GM19240 (cell line): ENCODE results near the gene GLI3.
A peak's percentile ranks its signal among the peaks of the same experiment; 100 is the strongest.

Experiments used
- DNase-seq: peaks from one replicate; pipeline ENCODE4 v3.0.0; 2011; ENCODE audit warnings: low spot score; ENCODE audit not compliant: insufficient read length

Gene GLI3

DNA sequence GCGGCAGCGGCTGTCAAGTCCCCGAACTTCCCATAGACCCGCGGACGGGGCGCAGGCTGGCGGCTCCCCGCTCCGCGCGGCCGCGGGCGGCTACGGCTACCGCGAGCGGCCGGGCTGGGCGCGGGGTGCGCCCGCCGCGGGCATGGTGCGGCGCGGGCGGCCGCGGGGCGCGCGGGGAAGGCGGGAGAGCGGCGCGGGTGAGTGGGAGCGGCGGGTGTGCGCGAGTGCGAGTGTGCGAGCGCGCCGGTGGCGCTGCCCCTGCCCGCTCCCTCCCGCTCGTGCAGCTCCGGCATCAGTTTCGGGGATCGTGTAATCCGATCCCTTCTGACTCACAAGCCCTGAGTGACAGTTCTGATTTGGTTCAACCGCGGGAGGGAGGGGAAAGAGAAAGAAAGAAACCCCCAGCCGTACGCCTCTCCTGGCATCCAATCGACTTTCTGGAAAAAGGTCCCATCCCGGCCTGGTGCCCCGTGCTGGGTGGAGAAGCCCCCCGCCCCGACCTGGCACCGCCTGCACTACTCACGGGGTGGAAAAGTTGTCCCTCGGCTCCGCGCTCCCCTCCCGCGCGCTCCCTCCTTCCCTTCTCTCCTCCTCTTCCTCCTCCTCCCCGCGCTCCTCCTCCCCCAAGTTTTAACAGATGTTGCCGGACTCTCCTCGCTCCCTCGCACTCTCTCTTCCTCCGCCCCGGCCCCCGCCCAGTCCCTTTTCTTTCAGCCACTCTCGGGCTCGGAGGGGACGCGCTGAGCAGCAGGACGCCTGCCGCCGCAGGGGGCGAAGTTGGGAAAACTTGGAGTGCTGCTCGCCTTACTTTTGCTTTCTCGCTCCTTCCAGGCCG lies at the start of gene GLI3:
GLI3 (minus strand) TSS at position 234 of the 835 bp plus-strand sequence. CDS start 13,956 bp downstream, outside the sequence.
- DNase-seq, result peak; percentile 61

DNA sequence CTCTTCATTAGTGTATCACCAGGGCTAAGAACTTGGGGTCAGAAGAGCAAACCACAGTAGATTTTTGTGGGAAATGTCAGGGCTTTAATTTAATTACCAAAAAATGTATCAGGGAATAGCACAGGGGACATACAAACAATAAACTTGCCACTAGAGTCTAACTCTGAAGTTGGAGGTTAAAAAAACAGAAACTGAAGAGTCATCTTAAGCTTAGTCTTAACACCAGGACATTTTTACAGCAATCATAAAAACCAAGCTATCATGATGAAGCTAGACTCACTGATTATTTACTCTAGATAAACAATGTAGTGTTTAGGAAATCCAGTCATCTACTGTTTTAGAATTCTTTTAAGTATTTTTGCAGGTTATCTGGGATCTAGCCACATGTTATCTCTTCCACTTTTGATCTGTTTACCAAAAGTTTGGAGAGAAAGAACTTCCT lies 48.4 kb upstream of the GLI3 start:
- DNase-seq, result no peak

DNA sequence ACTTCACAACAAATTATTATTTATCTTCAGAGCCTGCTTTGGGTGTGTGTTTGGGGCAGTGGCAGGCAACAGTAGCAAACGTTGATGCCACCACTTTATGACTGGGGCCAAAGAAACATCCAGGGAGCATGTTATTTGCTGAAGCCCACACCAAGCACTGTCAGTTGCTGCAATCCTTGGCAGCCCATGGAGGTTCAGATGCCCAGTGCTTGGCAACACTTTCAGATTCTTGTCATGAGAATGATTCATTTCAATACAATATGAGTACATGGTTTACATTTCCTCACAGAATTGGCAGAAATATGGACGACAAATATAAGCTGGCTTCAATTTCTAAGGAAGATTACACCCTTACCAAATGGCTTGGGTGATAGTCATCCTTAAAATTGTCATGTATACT lies 46.5 kb upstream of the GLI3 start:
- no peak for DNase-seq

DNA sequence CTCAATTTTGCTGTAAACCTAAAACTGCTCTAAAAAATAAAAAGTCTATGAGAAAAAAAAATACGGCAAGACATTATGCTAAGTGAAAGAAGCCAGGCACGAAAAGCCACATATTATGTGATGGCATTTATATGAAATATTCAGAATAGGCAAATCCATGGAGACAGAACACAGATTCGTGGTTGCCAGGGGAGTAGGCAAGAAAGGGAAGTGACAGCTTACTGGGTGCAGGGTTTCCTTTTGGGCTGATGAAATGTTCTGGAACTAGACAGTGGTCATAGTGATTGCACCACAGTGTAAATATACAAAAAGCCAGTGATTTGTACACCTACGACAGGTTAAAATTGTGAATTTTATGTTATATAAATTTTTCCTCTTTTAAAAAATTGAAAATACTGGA lies 41.3 kb upstream of the GLI3 start:
- DNase-seq, result no peak

DNA sequence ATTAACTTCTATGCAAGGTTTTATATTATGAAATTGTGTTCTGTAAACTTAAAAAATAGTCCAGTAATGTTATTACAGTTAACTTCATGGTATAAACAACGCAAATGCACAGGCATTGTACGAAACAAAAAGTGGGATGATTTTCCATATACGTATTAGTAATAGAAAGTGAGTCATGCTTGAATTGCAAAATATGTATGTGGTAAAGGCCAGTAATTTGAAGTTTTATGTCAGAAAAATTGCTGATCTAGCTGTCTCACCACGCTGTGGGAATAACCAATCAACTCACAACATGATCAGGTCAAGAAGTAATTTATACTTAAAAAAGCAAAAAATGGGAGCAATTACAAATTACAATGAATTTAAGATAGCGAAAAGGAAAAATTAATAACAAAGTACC lies 37.0 kb upstream of the GLI3 start:
- no peak for DNase-seq

DNA sequence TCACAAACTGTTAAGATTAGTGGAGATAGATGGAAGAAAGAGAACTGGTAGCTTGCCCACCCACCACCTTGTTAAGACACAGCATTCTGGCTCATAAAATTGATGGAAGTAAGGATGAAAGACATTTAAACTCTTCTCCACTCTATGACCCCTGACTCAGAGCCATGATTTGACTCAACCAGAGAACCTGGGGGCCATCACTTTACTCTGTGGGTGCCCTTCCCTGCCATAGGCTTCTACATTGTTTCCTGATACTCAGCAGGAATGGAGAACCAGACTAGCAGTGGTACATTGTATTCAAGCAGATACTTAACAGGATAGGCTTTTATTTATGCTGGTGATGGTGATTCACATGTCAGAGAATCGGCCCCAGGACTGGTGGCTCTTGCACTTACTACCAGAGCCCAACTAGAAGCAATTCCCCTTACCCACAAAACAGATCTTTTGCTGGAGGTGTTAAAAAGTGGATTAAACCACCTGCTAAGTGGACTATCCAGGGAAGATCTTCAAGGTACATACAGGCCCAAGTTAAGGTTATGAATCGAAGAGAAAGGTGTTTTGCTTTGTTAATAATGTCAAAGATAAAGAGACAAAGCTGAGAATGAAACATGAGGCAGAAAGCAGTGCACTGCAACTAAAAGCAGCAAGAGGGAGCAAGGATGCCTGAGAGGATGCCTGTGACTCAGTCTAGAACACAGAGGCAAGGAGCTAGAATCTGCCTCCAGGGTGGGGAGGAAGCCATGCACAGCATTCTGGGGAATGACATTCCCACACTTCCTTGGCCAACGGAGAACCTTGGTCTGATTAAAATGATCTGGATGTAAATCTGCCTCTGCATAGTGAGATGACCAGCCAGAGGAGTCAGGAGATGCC lies 36.0 kb upstream of the GLI3 start:
- DNase-seq, result no peak

DNA sequence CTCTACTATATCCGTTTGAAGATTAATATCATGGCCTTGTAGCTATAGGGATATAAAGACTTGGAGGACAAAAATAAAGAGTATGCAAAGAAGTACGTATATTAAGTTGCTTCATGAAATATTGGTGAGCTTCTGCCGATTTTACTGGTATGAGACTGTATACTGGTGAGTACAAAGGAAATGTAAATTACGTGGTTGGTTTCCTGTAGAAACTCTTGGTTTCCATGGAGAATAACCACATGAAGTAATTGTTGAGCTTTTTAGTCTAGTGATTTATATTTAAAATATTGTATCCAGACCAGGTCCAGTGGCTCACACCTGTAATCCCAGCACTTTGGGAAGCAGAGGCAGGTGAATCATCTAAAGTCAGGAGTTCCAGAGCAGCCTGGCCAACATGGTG lies 32.2 kb upstream of the GLI3 start:
- DNase-seq, result no peak

DNA sequence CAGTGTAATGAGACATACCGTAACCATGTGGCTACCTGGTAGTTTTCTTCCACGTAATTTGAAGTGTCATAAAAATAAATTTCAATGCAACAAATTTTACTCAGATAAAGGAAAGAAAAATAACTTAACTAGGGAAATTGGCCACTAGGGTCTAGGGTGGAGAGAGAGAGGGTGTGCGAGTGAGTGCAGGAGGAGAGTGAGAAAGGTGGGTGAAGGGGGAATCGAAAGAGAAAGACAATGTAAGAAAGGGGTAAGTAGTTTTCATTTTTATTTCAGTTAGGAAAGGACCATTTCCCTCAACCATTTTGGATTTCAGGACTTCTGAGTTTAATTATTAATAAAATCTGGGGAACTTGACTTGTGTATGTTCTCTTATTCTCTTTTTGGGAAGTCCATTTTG lies 27.7 kb upstream of the GLI3 start:
- no peak for DNase-seq

DNA sequence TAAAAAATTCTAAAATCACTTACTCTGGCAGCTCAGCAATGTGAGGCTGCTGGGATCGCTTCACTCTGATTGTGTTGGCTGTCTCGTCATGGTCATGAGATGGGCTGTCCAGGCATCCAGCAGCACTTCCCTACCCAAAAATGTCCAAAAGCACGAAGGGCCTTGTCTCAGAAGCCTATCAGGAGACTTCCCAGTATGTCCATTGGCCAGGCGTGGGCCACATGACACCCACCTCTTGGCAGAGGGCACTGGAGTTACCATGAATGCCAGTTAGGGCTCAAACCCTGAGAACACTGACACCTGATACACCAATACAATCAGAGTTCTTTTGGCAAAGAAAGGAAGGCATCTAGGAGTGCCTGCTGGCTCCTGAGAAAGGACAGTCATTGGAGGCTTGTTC lies 27.0 kb upstream of the GLI3 start:
- DNase-seq, result no peak

DNA sequence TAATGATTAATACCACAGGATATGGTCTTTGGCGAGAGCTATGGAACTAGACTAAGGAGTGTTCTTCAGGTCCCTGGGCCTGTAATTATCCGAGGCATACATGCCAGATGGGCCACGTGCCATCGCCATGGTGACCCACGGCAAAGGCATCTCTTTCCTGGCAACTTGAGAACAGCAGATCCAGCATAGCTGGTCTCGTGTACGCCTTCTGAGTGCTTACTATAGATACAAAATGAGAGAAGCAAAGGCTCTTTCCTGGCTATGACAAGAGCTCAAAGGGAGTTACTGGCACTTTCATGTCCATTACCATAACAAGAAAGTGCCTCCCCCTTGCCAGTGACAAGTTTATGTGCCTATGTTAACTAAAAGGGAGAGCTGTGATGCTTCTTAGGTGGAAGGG lies 26.0 kb upstream of the GLI3 start:
- no peak for DNase-seq

DNA sequence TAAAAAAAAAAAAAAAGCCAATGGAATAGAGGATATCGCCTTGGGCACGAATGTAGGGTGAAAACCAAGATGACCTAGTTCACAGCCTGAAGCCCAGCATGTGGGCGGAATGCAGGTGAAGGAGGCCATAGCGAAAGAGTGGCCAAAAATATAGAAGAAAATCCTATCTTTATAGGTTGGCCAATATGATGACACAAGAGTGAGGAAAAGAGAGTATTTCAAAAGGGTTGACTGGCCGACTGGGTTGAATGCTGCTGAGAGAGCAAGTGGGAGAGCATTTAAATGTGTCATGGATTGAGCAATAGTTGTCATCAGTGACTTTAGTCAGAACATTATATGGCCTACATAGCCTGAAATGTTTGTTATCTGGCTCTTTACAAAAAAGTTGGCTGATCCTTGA lies 17.2 kb upstream of the GLI3 start:
- DNase-seq, result no peak

DNA sequence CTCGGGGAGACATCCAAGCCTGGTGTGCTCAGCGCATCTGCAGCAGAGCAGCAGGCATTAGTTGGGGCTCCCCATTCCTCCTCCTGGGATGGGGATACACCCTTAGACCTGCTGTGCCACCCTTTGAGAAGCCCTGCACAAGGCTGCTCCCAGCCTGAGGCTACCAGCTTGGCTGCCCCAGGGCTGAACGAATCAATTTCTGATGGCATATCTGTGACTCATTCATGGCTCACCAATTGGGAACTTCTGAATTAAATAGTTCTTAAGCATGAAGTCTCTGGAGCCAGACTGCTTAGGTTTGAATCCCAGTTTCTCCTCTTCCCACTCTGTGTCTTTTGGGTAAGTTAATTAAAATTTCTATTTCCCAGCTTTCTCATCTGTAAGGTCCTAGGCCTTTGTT lies 16.3 kb upstream of the GLI3 start:
- DNase-seq, result no peak

DNA sequence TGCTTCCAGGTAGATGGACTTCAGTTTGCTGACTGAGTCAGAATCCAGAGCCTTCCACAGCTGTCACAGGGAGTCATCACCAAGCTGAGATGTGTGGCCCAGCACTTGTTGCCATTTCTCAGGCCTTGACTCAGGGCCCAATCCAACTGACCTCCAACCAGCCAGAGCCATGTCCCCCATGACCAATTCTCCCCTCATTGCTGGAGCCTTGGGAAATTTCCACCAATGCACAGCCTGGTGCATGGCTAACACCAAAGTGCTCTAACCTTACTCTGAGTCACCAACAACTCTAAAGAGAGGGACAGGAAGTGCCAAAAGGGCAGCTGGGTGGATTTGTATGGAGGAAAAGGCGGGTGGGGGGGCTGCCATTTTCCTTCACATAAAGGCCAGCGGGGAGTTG lies 13.4 kb upstream of the GLI3 start:
- no peak for DNase-seq

DNA sequence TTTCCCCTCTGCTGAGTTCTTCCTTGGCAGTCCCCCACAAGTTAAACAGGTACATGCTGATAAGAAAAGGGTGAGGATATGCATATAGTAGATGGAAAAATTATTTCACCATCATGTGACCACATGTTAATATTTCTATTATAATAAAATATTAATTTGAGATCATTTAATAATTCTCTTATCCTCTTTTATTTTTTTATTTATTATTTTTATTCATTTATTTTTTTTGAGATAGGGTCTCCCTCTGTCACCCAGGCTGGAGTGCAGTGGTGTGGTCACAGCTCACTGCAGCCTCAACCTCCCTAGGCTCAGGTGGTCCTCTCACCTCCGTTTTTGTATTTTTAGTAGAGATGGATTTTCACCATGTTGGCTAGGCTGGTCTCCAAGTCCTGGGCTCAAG lies 11.6 kb upstream of the GLI3 start:
- no peak for DNase-seq

DNA sequence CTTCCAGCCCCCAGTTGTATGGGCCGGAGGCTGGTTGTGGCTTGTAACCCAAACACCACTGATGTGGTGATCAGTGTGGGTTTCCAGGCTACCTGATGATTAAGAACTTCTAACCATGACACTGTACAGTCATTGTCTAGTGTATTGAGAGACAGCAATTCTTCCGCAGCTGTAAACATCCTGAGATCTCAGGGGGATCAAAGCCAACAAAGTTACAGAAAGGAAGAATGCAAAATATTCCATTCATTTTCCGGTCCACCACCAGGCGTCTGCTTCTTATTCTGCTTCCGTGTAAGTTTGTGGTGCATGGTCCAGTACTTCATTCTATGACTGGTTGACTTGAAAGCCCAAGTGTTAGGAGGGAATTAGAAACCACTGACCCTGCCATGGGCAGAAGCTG lies 10.3 kb upstream of the GLI3 start:
- no peak for DNase-seq

DNA sequence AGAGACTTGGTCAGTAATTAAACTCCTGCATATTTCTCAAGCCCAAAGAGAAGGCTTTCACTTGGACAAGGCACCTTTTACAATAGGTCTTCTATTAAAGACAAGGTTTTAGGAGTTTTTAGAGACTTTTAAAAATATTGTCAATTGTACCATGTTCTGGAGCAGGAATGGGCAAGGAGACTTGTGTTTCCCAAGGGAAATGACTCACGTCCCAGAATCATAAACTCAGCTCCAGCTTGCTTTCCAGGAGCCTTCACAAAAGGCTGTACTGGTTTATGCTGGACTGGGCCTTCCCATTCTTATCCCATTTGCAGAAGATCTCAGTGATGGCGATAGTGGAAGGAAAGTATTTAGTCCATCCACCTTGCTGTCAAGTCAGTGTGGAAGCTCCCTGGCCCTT lies 7.8 kb upstream of the GLI3 start:
- no peak for DNase-seq

DNA sequence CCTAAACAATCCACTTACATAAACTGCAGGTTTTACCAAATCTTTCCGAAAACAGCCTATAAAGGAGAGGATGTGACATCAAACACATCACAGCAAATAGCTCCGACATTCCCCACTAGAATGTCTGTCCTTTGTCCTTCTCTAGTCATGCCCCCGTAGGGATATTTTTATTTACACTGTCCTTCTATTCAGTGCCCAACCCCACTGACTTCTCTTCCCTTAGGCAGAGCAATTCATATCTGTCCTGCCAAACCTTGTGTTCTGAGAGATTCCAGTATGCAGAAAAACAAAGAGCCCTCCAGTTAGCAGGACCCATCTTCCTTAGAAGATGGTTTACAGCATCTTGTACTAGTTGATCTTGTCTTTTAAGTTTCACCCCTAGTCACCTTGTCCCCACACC lies 5.4 kb upstream of the GLI3 start:
- DNase-seq, result no peak

DNA sequence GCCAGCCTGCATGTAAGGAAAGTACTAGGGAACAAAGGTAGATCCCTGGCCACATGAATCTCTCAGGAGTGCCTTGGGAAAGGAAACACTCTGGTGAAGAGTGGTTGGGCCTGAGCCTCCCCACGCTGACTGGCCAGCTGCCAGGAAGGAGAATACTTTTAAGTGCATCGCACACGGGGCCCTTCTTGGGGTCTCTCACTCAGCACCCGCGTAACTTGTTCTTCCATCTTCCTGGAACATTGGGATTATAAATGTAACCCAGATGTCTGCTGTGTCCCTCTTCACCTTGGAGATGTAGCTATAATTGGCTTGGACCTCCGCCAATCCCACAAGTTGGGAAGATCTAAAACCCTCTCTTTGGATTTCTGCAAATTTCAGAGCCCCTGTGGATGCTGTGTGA lies 4.4 kb upstream of the GLI3 start:
- DNase-seq, result no peak

DNA sequence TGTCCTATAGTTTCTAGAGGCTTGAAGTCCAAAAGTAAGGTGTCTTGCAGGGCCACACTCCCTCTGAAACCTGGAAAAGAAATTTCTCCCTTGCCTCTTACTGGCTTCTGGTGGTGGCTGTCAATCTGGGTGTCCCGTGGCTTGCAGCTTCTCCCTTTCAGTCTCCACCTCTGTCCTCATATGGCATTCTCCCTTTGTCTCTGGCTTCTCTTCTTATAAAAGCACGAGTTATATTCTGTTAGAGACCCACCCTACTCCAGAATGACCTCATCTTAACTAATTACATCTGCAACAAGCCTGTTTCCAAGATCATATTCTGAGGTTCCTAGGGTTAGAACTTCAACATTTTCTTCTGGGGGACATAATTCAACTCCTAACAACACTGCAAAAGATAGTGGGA lies 3.4 kb upstream of the GLI3 start:
- DNase-seq, result no peak

DNA sequence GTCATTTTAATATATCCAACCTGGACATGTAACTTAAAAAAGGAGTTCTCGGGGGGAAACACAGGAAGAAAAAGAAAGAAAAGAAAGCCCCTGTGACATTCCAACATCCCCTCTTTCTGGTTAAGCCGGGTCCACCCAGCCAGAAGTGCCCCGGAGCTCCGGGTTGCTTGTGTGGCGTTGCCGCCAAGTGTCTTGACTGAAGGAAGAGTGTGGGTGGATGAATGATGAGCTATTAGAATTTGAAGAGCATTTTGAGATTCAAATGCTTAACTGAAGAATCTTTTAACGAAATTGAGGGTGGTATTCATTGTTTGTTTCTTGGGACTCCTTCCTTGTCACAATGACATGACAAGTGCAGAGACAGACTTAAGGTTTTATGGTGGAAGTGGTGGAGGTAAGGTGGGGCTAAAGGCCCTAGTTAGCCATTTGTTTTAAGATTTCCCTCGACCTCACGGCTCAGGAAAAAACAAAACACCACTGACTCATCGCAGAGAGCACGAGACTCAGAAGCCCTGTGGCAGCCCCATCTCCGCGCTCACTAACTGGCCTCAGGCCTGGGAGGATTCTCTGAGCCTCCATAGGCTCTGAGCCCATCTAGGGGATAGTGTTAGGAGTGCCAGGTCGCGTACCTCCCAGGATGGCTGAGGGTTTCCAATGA lies 1.8 kb upstream of the GLI3 start:
- no peak for DNase-seq

DNA sequence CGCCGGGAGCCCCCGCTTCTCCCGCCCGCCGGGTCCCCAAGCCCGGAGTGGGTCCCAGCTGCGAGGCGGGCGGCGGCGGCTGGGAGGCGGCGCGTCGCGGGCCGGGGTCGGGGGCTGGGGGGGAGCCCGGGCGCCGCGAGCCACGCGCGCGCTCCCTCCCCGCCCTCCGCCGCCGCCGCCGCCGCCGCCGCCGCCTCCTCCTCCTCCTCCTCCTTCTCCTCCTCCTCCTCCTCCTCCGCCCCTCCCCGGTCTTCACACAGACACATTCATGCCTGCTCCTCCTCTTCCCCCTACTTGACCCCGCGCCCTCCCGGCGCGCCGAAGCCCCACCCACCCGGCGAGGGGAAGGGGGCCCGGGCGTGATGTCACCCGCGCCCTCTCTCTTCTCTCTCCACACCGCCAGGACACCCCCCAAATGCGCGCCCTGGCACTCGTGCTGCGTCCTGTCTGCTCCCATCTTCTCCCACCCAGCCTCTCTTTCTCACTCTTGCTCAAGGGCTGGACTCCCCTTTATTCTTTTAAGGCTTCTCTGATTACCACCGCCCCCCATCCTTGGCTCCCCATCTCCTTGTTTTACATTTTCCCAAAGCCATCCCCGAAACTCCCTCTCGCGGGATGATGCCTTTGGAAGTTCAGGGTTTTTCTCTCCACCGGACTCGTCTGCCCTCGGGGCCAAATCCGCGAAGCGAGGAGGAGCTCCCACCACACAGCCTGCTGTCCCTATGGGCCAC lies 967 bp upstream of the GLI3 start:
- DNase-seq, result no peak
